HG03354 (cell line): ENCODE data around the gene CATSPERE.

Experiments used
- ATAC-seq: cut with Tn5 transposase; IDR thresholded peaks from one replicate; pipeline ENCODE4 v1.9.1; 2021; ENCODE audit warnings: mild to moderate bottlenecking; ENCODE audit not compliant: unreplicated experiment, poor library complexity, severe bottlenecking

Gene CATSPERE

GRCh38 chr1:244461245-244462071 is at the start of gene CATSPERE:
Gene CATSPERE (plus strand): TSS chr1:244461273. CDS start chr1:244461430, 157 bp downstream.
- ATAC-seq = peak; percentile 98

GRCh38 chr1:244412176-244412575 is 48.9 kb upstream of the CATSPERE start:
- ATAC-seq = no peak

GRCh38 chr1:244413736-244414135 is 47.3 kb upstream of the CATSPERE start:
- ATAC-seq = no peak

- ATAC-seq = no peak
Observed at GRCh38 chr1:244414543-244414942, 46.5 kb upstream of the CATSPERE start.

- ATAC-seq = no peak
Observed at GRCh38 chr1:244419024-244419423, 42.0 kb upstream of the CATSPERE start.

GRCh38 chr1:244422174-244422573 is 38.9 kb upstream of the CATSPERE start:
- no peak for ATAC-seq

- ATAC-seq = no peak
Observed at GRCh38 chr1:244424649-244425334, 36.3 kb upstream of the CATSPERE start.

GRCh38 chr1:244427647-244428046 is 33.4 kb upstream of the CATSPERE start:
- no peak for ATAC-seq

- no peak for ATAC-seq
Observed at GRCh38 chr1:244429818-244430217, 31.3 kb upstream of the CATSPERE start.

- ATAC-seq = no peak
Observed at GRCh38 chr1:244431166-244431565, 29.9 kb upstream of the CATSPERE start.

GRCh38 chr1:244435562-244436205 is 25.4 kb upstream of the CATSPERE start:
- ATAC-seq = no peak

- no peak for ATAC-seq
Observed at GRCh38 chr1:244436336-244437085, 24.6 kb upstream of the CATSPERE start.

- ATAC-seq = no peak
Observed at GRCh38 chr1:244437086-244437468, 24.0 kb upstream of the CATSPERE start.

GRCh38 chr1:244439391-244440032 is 21.6 kb upstream of the CATSPERE start:
- ATAC-seq = no peak

- no peak for ATAC-seq
Observed at GRCh38 chr1:244442850-244443249, 18.2 kb upstream of the CATSPERE start.

- no peak for ATAC-seq
Observed at GRCh38 chr1:244444854-244445253, 16.2 kb upstream of the CATSPERE start.

- ATAC-seq = no peak
Observed at GRCh38 chr1:244445320-244446181, 15.5 kb upstream of the CATSPERE start.

- no peak for ATAC-seq
Observed at GRCh38 chr1:244447024-244447423, 14.0 kb upstream of the CATSPERE start.

- ATAC-seq = no peak
Observed at GRCh38 chr1:244447552-244447951, 13.5 kb upstream of the CATSPERE start.
